PC-9 (cell line): Measurements from ENCODE around the gene SPATA25. TPM values are rescaled to one million over a fixed set of nuclear protein-coding genes. Genes with fewer than 3 reads are reported as not detected.

ENCODE experiments used
- BruUV-seq: library from RNA; stranded (reverse); fragments of 400-500 nt; replicated peaks from 2 replicates; lab custom pipeline; 2021; lab: Mats Ljungman, UMichigan
- CTCF ChIA-PET: fragments of 300-600 bp; sonication (Branson Sonifier 250); formaldehyde crosslinking; loops from one replicate; lab custom pipeline; 2022; ENCODE audit warnings: antibody characterized with exemption; lab: Charles Lee
- POLR2A ChIA-PET: fragments of 300-600 bp; sonication (Branson Sonifier 250); formaldehyde crosslinking; loops from one replicate; lab custom pipeline; 2022; ENCODE audit warnings: antibody characterized with exemption; ENCODE audit not compliant: unreplicated experiment; lab: Charles Lee
- DNase-seq, 2 experiments: peaks; one replicate each; pipeline versions ENCODE4 v3.0.0 to v3.0.0-alpha.2; 2015 to 2022; ENCODE audit warnings: mixed read lengths in 1 of 2
- H2AFZ ChIP-seq: fragments of 200-600 bp; sonication (generic); 2 replicates; pipeline ENCODE4 v1.8.1; 2017; ENCODE audit warnings: antibody characterized with exemption
- H3F3A ChIP-seq: fragments of 200-600 bp; sonication (generic); 2 replicates; pipeline ENCODE4 v1.8.1; 2017; ENCODE audit warnings: antibody characterized with exemption, mild to moderate bottlenecking, low read depth; ENCODE audit not compliant: insufficient read depth
- H3K27ac ChIP-seq: fragments of 200-600 bp; sonication (generic); 2 replicates; pipeline ENCODE4 v1.6.1; 2016; ENCODE audit warnings: mixed run types
- H3K27me3 ChIP-seq: fragments of 200-600 bp; sonication (generic); 2 replicates; pipeline ENCODE4 v1.6.1; 2016; ENCODE audit warnings: low read depth, mixed run types; ENCODE audit not compliant: insufficient read depth
- H3K36me3 ChIP-seq: fragments of 200-600 bp; sonication (generic); 2 replicates; pipeline ENCODE4 v1.6.1; 2016; ENCODE audit warnings: low read depth, mixed run types
- H3K4me1 ChIP-seq: fragments of 200-600 bp; sonication (generic); replicated peaks from 2 replicates; pipeline ENCODE4 v1.6.1; 2016; ENCODE audit warnings: mixed run types; ENCODE audit not compliant: insufficient read depth
- H3K4me2 ChIP-seq: fragments of 200-600 bp; sonication (generic); 2 replicates; pipeline ENCODE4 v1.6.1; 2017; ENCODE audit warnings: mixed run types
- H3K4me3 ChIP-seq: fragments of 200-600 bp; sonication (generic); 2 replicates; pipeline ENCODE4 v1.6.1; 2016; ENCODE audit warnings: mixed run types
- H3K79me2 ChIP-seq: fragments of 200-600 bp; sonication (generic); 2 replicates; pipeline ENCODE4 v1.6.1; 2017; ENCODE audit warnings: low read depth, mixed run types
- H3K9me2 ChIP-seq: fragments of 200-600 bp; sonication (generic); 2 replicates; pipeline ENCODE4 v1.8.1; 2017; ENCODE audit warnings: mild to moderate bottlenecking; ENCODE audit not compliant: insufficient read depth
- H3K9me3 ChIP-seq: fragments of 200-600 bp; sonication (generic); 2 replicates; pipeline ENCODE4 v1.8.1; 2016; ENCODE audit warnings: low read depth; ENCODE audit not compliant: insufficient read depth
- H4K20me1 ChIP-seq: fragments of 200-600 bp; sonication (generic); 2 replicates; pipeline ENCODE4 v1.8.1; 2017; ENCODE audit not compliant: insufficient read depth
- CTCF ChIP-seq: fragments of 200-600 bp; sonication (generic); conservative IDR thresholded peaks from 2 replicates; pipeline ENCODE4 v1.6.1; 2017; ENCODE audit warnings: mixed run types, antibody characterized with exemption, mild to moderate bottlenecking, moderate library complexity
- EZH2 ChIP-seq: fragments of 200-600 bp; sonication (generic); IDR thresholded peaks from 2 replicates; pipeline ENCODE4 v1.8.0; 2017; ENCODE audit warnings: antibody characterized with exemption, low read depth
- intact Hi-C: fragments of 100-400 bp; cut with micrococcal nuclease; formaldehyde crosslinking; loops from one replicate; pipeline ENCODE4 v1.10.0; 2022; ENCODE audit not compliant: unreplicated experiment
- total RNA-seq: library from RNA; stranded (reverse); gene quantifications from 2 replicates; pipeline ENCODE4 v1.2.3, GENCODE V29; 2021

The SPATA25 gene
- total RNA-seq, 1 experiment from 2014 or later = 5.2 TPM

GRCh38 chr20:45908084-45908483 is 20.7 kb upstream of the SPATA25 start:
- no peak for TF ChIP-seq EZH2
- no peak for TF ChIP-seq CTCF
- H3K9me3 ChIP-seq = no peaks in the 10 kb centered on the region
- no peak overlapping the region for H2AFZ ChIP-seq
- H3F3A ChIP-seq = peaks cover 32% of the 10 kb centered on the region
- H3K36me3 ChIP-seq = peaks cover 15% of the 10 kb centered on the region
- BruUV-seq = no TSS peak
- intact Hi-C loops = no loop called here
- POLR2A ChIA-PET = interaction anchor here (0.6 kb wide), 1 partner anchor 34 kb away, joined by 3 read pairs; no protein-coding TSS in a partner anchor
- no peak overlapping the region for H3K27ac ChIP-seq
- H3K4me3 ChIP-seq = no peak overlapping the region
- no peaks in the 10 kb centered on the region for H3K9me2 ChIP-seq
- peaks cover 9% of the 10 kb centered on the region for H4K20me1 ChIP-seq
- H3K4me2 ChIP-seq = no peak overlapping the region
- H3K4me1 ChIP-seq = peaks cover 18% of the 10 kb centered on the region
- H3K27me3 ChIP-seq = no peaks in the 10 kb centered on the region
- peaks cover 6% of the 10 kb centered on the region for H3K79me2 ChIP-seq
- CTCF ChIA-PET = no interaction called here
- DNase-seq = no peak

DNA sequence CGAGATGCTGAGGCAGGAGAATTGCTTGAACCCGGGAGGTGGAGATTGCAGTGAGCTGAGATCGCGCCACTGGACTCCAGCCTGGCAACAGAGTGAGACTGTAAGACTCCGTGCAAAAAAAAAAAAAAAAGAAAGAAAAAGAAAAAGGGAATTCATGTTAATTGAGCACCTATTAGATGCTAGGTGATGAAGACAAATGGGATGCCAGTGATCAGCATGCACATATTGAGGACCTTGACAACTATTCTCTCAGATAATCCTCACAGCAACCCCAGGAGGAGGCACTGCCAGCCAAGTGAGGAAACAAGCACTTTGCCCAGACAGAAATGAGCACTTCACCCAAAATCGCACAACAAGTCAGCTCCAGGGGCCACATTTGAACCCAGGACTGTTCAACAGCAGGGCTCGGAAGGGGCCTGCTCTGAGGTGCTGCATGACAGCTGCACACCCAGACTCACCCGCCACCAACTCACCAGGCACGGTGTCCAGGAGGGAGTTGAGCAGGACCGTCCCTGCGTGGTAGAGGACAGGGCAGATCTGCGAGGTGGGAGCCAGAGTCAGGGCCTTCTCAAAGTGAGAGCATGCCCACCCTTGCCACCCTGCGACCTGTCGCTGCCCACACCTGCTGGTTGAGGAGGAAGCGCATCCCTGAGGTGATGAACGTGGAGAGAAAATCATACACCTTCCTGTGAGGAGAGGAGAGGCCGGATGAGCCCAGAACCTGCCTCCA is 20.0 kb upstream of the SPATA25 start:
- DNase-seq = no peak
- no TSS peak for BruUV-seq
- Histone ChIP-seq H3K4me1 (peaks cover 18% of the 10 kb centered on the region), H3K79me2 (peaks cover 6% of the 10 kb centered on the region), H3K9me2 (no peaks in the 10 kb centered on the region), H2AFZ (no peak overlapping the region), H3F3A (peaks cover 32% of the 10 kb centered on the region), H3K36me3 (peaks cover 15% of the 10 kb centered on the region), H3K9me3 (no peaks in the 10 kb centered on the region), H3K27ac (0 out of 2 replicates have a peak overlapping the region, but pooled peaks have one; percentile 7), H4K20me1 (peaks cover 9% of the 10 kb centered on the region), H3K4me3 (no peak overlapping the region), H3K4me2 (no peak overlapping the region), H3K27me3 (no peaks in the 10 kb centered on the region)
- TF ChIP-seq CTCF (no peak), EZH2 (no peak)
- ChIA-PET POLR2A (no interaction called here), CTCF (no interaction called here)
- intact Hi-C loops = no loop called here

GRCh38 chr20:45905505-45906079 is 18.2 kb upstream of the SPATA25 start:
- H3K27ac ChIP-seq = peak overlapping the region; percentile 65
- H3F3A ChIP-seq = peaks cover 47% of the 10 kb centered on the region

More at GRCh38 chr20:45905505-45906079, 18.2 kb upstream of the SPATA25 start:
- Histone ChIP-seq H3K36me3 (peaks cover 17% of the 10 kb centered on the region), H3K9me3 (no peaks in the 10 kb centered on the region), H3K4me2 (peak overlapping the region; percentile 49), H2AFZ (no peak overlapping the region), H3K4me1 (peaks cover 18% of the 10 kb centered on the region), H3K9me2 (no peaks in the 10 kb centered on the region), H3K27me3 (no peaks in the 10 kb centered on the region), H3K4me3 (no peak overlapping the region), H3K79me2 (peaks cover 6% of the 10 kb centered on the region; the same call in 1 of the 2 replicates), H4K20me1 (peaks cover 9% of the 10 kb centered on the region)
- peak; percentile 66 to 95 for DNase-seq
- POLR2A ChIA-PET = interaction anchor here (0.5 to 0.7 kb wide), 10 partner anchors 21 to 946 kb away, joined by 3 to 11 read pairs (median 3); partner anchors contain the start of gene ZSWIM1
- intact Hi-C loops = no loop called here
- TF ChIP-seq EZH2 (no peak), CTCF (no peak)
- no TSS peak for BruUV-seq
- CTCF ChIA-PET = no interaction called here
